NCI-H128 (cell line): ENCODE results near the gene VCAM1.
"Not testable (repeated sequence)": the region's sequence is repeated elsewhere in the genome, so short reads cannot be mapped to it uniquely, and the experiment has no call there.

Source experiments
- DNase-seq: peaks from one replicate; lab custom pipeline; 2025; ENCODE audit not compliant: unreplicated experiment; lab: John Stamatoyannopoulos, UW

VCAM1 gene

DNA sequence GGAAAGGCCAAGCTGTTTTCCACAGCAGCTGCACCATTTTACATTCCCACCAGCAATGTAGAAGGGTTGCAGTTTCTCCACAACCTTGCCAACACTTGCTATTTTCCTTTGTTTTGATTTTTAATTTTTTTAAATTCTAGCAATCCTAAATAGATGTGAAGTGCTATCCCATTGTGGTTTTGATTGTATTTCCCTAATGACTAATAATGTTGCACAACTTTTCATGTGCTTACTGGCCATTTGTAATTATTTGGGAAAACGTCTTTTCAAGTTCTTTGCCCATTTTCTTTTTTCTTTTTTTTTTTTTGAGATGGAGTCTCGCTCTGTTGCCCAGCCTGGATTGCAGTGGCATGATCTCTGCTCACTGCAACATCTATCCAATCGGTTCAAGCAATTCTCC lies 53.9 kb downstream of the VCAM1 start:
- DNase-seq, result no peak

GRCh38 chr1:100774370-100774769 lies 54.8 kb downstream of the VCAM1 start:
- DNase-seq, result no peak

DNA sequence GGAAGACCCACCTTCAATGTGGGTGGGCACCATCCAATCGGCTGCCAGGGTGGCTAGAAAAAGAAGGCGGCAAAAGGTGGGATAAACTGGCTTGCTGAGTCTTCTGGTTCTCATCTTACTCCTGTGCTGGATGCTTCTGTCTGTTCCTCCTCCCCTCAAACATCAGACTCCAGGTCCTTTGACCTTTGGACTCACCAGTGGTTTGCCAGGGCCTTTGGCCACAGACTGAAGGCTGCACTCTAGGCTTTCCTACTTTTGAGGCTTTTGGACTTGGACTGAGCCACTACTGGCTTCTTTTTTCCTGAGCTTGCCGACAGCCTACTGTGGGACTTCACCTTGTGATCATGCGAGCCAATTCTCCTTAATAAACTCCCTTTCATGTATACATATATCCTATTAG lies 55.9 kb downstream of the VCAM1 start:
- no peak for DNase-seq

- no peak for DNase-seq
Observed at GRCh38 chr1:100778748-100779147, 59.2 kb downstream of the VCAM1 start.

DNA sequence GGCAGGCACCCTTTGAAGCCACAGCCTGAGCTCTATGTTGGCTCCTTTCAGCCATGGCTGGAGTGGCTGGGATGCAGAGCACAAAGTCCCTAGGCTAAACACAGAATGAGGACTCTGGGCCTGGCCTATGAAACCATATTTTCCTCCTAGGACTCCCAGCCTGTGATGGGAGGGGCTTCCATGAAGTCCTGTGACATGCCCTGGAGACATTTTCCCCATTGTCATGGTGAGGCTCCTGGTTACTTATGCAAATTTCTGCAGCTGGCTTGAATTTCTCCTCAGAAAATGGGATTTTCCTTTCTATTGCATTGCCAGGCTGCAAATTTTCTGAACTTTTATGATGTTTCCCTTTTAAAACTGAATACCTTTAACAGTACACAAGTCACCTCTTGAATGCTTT lies 61.3 kb downstream of the VCAM1 start:
- DNase-seq, result no peak

- DNase-seq, result not testable (repeated sequence)
Observed at GRCh38 chr1:100781728-100782127, 62.2 kb downstream of the VCAM1 start.

- no peak for DNase-seq
Observed at GRCh38 chr1:100782473-100783039, 63.0 kb downstream of the VCAM1 start.

DNA sequence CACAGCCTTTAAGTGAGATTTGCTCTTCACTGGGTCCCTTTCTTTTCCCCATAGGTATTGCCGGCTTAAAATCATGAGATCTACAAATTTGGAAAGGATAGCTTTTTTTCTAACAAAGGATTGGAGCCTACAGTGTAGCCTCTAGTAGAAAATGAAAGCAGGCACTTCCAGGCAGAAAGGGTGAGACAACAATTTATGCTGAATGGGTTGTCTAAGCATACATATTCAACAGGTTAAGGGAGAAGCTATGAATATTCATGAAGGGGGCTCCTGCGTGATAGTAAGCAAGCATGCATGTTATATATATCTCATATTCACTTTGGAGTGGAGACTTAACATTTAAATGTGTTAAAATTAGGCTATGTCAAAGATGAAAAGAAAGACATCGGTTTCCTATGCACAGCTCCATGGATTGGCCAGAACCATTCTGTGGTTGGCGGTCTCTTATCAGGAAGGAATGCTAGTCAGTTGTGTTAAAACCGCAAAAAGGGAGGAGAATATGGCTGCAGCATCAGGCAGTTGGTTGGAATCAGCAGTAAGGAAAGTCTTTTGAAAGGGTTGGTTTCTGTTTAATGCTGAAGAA lies 66.0 kb downstream of the VCAM1 start:
- DNase-seq, result no peak

DNA sequence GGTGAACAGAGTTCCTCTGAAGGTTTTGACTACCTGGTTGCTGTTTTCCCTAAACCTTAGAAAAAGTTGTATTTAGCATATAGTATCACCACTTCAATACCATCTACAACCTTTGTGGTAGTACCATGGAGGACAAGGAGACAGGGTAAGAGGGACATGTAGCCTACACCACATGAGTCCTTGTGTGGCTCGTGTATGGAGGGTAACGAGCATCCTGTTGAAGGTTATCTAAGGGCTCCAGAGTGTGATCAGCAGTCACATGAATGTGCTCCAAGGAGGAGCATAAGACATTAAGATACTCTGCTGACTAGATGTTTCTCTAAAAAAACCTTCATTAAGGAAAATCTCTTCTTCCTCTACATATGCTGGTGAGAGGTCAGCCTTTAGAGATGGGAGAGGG lies 67.3 kb downstream of the VCAM1 start:
- no peak for DNase-seq
